PC-3 (cell line): ENCODE results near the gene WFS1. TPM values are rescaled to one million over a fixed set of nuclear protein-coding genes. Genes with fewer than 3 reads are reported as not detected.
A peak's percentile ranks its signal among the peaks of the same experiment; 100 is the strongest.

ENCODE experiments used
- ATAC-seq: fragments of 200-7000 bp; cut with Tn5 transposase; 2 replicates; pipeline ENCODE4 v1.9.1; 2020; ENCODE audit warnings: mild to moderate bottlenecking, moderate library complexity
- BruUV-seq: library from RNA; stranded (reverse); fragments of 400-500 nt; replicated peaks from 2 replicates; lab custom pipeline; 2021; lab: Mats Ljungman, UMichigan
- CTCF ChIA-PET: fragments of 300-600 bp; sonication (Branson Sonifier 250); formaldehyde crosslinking; loops from one replicate; lab custom pipeline; 2022; ENCODE audit warnings: antibody characterized with exemption; lab: Charles Lee
- POLR2A ChIA-PET: fragments of 300-600 bp; sonication (Branson Sonifier 250); formaldehyde crosslinking; loops from one replicate; lab custom pipeline; 2022; ENCODE audit warnings: antibody characterized with exemption; ENCODE audit not compliant: unreplicated experiment; lab: Charles Lee
- DNase-seq: peaks from one replicate; pipeline ENCODE4 v3.0.0-alpha.2; 2015
- H2AFZ ChIP-seq: fragments of 300-600 bp; sonication (generic); 2 replicates; pipeline ENCODE4 v1.6.0; 2016; ENCODE audit warnings: antibody characterized with exemption, low read length
- H3F3A ChIP-seq: fragments of 300-600 bp; sonication (generic); one replicate; pipeline ENCODE4 v1.6.0; 2017; ENCODE audit warnings: antibody characterized with exemption, low read length, control low read depth, mild to moderate bottlenecking; ENCODE audit not compliant: unreplicated experiment
- H3K27ac ChIP-seq: fragments of 300-600 bp; sonication (generic); 2 replicates; pipeline ENCODE4 v1.5.1; 2016; ENCODE audit warnings: mild to moderate bottlenecking, low read length
- H3K27me3 ChIP-seq: fragments of 300-600 bp; sonication (generic); 2 replicates; pipeline ENCODE4 v1.6.1; 2016; ENCODE audit warnings: low read length, mixed read lengths
- H3K36me3 ChIP-seq: fragments of 300-600 bp; sonication (generic); 2 replicates; pipeline ENCODE4 v1.6.1; 2016; ENCODE audit warnings: low read depth, mixed run types, low read length, mixed read lengths
- H3K4me1 ChIP-seq: fragments of 300-600 bp; sonication (generic); 2 replicates; pipeline ENCODE4 v1.5.1; 2016; ENCODE audit warnings: low read length; ENCODE audit not compliant: insufficient read depth
- H3K4me2 ChIP-seq: fragments of 300-600 bp; sonication (generic); 2 replicates; pipeline ENCODE4 v1.6.0; 2016; ENCODE audit warnings: low read length
- H3K4me3 ChIP-seq: fragments of 300-600 bp; sonication (generic); 2 replicates; pipeline ENCODE4 v1.5.1; 2016; ENCODE audit warnings: mild to moderate bottlenecking, low read length, mixed read lengths
- H3K79me2 ChIP-seq: fragments of 300-600 bp; sonication (generic); 2 replicates; pipeline ENCODE4 v1.6.1; 2017; ENCODE audit warnings: low read length, mixed read lengths
- H3K9ac ChIP-seq: fragments of 300-600 bp; sonication (generic); 2 replicates; pipeline ENCODE4 v1.6.0; 2016; ENCODE audit warnings: mild to moderate bottlenecking, low read length
- H3K9me2 ChIP-seq: fragments of 300-600 bp; sonication (generic); replicated peaks from 2 replicates; pipeline ENCODE4 v1.6.1; 2016; ENCODE audit warnings: mixed run types, low read length, mixed read lengths
- H3K9me3 ChIP-seq: fragments of 300-600 bp; sonication (generic); 2 replicates; pipeline ENCODE4 v1.6.1; 2016; ENCODE audit warnings: low read length, mixed read lengths
- H4K20me1 ChIP-seq: fragments of 300-600 bp; sonication (generic); 2 replicates; pipeline ENCODE4 v1.6.1; 2016; ENCODE audit warnings: low read length, mixed read lengths
- EZH2 ChIP-seq: fragments of 300-600 bp; sonication (generic); IDR thresholded peaks from one replicate; pipeline ENCODE4 v1.6.1; 2017; ENCODE audit warnings: antibody characterized with exemption, mild to moderate bottlenecking, low read length; ENCODE audit not compliant: unreplicated experiment
- EZH2phosphoT487 ChIP-seq: fragments of 300-600 bp; sonication (generic); IDR thresholded peaks from 2 replicates; pipeline ENCODE4 v1.6.1; 2018; ENCODE audit warnings: mild to moderate bottlenecking, antibody characterized with exemption, low read length, borderline replicate concordance
- intact Hi-C: fragments of 100-400 bp; cut with micrococcal nuclease; formaldehyde crosslinking; loops from 2 replicates; pipeline ENCODE4 v1.9.0; 2023
- total RNA-seq: library from RNA; depleted of rRNA; stranded (reverse); fragments of >200 nt; gene quantifications from 2 replicates; pipeline ENCODE4 v1.2.3, GENCODE V29; 2014
- TF ChIP-seq, protein P1 (sequence below): fragments of 300-600 bp; sonication (generic); conservative IDR thresholded peaks from 2 replicates; pipeline ENCODE4 v1.5.1; 2017; ENCODE audit warnings: antibody characterized with exemption, low read depth, mild to moderate bottlenecking, low read length

The WFS1 gene
- total RNA-seq, 1 experiment from 2014 or later, result 35.7 TPM

DNA sequence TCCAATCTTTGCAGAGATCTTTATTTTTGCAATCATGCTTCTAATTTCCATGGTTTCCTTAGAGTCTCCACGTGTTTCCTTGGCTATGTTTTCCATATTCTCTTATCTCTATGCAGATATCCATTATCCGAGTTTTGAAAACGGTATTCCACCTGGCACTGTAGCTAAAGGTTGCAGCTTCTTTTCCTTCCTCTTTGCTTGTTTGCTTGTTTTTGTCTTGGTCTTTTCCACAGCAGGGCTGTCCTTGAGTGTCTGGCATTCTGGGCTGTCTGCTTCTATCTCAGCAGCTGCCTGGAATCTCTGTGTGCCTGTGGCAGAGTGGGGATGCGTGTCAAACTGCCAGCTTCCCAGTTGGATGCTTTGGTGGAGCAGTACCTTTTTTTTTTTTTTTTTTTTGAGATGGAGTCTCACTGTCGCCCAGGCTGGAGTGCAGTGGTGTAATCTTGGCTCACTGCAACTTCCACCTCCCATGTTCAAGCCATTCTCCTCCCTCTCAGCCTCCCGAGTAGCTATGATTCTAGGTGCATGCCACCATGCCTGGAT, 46.9 kb downstream of the WFS1 start:
- Histone ChIP-seq H2AFZ (no peak overlapping the region), H4K20me1 (no peaks in the 10 kb centered on the region), H3K9me2 (no peaks in the 10 kb centered on the region), H3K27ac (no peak overlapping the region), H3K79me2 (no peaks in the 10 kb centered on the region), H3K9ac (no peak overlapping the region), H3K4me1 (peaks cover 32% of the 10 kb centered on the region), H3K9me3 (no peaks in the 10 kb centered on the region), H3F3A (no peaks in the 10 kb centered on the region), H3K4me3 (no peak overlapping the region), H3K36me3 (no peaks in the 10 kb centered on the region), H3K27me3 (no peaks in the 10 kb centered on the region), H3K4me2 (no peak overlapping the region)
- no TSS peak for BruUV-seq
- ATAC-seq (no peak), DNase-seq (no peak)
- TF ChIP-seq EZH2phosphoT487, result no peak
- ChIA-PET CTCF (no interaction called here), POLR2A (no interaction called here)
- intact Hi-C loops, result no loop called here

DNA sequence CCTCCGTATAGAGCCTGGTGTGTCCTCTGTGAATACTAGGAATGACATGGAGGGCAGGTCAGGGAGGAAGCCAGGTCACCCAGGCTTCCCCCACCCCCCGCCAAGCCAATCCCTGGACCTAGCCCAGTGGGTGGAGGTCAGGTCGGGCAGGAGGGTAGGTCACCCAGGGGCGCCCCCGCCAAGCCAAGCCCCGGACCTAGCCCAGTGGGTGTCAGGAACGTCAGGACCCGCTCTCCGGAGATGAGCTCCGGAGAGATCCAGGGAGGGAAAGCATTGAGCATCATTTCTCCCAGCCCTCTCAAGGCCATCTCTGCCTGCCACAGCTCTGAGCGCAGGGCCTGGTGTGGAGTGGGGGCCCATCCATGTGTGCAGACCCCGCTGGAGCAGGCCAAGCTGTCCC, 48.6 kb downstream of the WFS1 start:
- H3K9me2 ChIP-seq, result no peaks in the 10 kb centered on the region
- no peak for ATAC-seq
- H3K4me3 ChIP-seq, result no peak overlapping the region
- no TSS peak for BruUV-seq
- no peaks in the 10 kb centered on the region for H3K36me3 ChIP-seq
- POLR2A ChIA-PET, result no interaction called here
- no peaks in the 10 kb centered on the region for H3K79me2 ChIP-seq
- H3K27me3 ChIP-seq, result no peaks in the 10 kb centered on the region
- DNase-seq, result no peak
- H3K9ac ChIP-seq, result no peak overlapping the region
- CTCF ChIA-PET, result no interaction called here
- H3F3A ChIP-seq, result no peaks in the 10 kb centered on the region
- H4K20me1 ChIP-seq, result no peaks in the 10 kb centered on the region
- H3K4me2 ChIP-seq, result no peak overlapping the region
- TF ChIP-seq, protein P1, sequence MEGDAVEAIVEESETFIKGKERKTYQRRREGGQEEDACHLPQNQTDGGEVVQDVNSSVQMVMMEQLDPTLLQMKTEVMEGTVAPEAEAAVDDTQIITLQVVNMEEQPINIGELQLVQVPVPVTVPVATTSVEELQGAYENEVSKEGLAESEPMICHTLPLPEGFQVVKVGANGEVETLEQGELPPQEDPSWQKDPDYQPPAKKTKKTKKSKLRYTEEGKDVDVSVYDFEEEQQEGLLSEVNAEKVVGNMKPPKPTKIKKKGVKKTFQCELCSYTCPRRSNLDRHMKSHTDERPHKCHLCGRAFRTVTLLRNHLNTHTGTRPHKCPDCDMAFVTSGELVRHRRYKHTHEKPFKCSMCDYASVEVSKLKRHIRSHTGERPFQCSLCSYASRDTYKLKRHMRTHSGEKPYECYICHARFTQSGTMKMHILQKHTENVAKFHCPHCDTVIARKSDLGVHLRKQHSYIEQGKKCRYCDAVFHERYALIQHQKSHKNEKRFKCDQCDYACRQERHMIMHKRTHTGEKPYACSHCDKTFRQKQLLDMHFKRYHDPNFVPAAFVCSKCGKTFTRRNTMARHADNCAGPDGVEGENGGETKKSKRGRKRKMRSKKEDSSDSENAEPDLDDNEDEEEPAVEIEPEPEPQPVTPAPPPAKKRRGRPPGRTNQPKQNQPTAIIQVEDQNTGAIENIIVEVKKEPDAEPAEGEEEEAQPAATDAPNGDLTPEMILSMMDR, result no peak
- TF ChIP-seq EZH2phosphoT487 (no peak), EZH2 (no peak)
- intact Hi-C loops, result no loop called here
- H3K4me1 ChIP-seq, result peaks cover 24% of the 10 kb centered on the region
- no peak overlapping the region for H2AFZ ChIP-seq
- H3K27ac ChIP-seq, result no peak overlapping the region
- no peaks in the 10 kb centered on the region for H3K9me3 ChIP-seq

DNA sequence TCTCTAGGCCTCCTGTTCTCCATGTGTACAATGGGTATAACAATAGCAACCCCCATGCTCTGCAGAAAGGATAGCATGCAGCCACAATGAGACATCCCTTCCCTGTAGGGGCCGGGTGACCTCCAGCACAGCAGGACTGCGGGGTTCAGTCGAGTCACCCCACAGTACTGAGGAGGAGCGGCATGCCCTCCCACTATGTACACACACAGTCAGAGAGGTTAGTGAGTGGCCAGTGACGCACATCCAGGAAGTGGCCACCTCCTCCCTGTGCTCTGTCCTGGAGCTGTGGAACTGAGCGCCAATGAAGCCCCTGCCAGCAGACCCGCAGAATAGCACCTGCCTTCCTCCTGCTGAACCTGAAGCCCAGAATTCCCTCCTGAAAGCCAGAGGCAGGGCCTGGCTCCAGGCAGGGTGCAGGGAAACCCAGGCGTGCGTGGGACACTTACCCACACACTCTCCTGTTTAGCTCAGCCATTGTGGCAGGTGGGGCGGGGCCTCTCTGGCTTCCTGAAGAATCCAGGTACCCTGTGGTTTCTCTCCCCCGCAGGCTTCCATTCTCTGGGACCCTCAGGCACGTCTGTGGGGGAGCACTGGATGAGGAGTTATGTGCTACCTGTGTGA, 50.0 kb downstream of the WFS1 start:
- DNase-seq (peak; percentile 49), ATAC-seq (peak; percentile 91)
- CTCF ChIA-PET, result interaction anchor here (0.6 kb wide), 1 partner anchor 21 kb away, joined by 4 read pairs; no protein-coding TSS in a partner anchor
- no peak overlapping the region for H3K9ac ChIP-seq
- H3K27ac ChIP-seq, result peak overlapping the region; percentile 29
- BruUV-seq, result no TSS peak
- TF ChIP-seq EZH2phosphoT487, result no peak
- TF ChIP-seq, protein P1, result no peak
- TF ChIP-seq EZH2, result no peak
- H3K79me2 ChIP-seq, result no peaks in the 10 kb centered on the region
- intact Hi-C loops, result no loop called here
- H3K27me3 ChIP-seq, result no peaks in the 10 kb centered on the region
- no peaks in the 10 kb centered on the region for H3K36me3 ChIP-seq
- no peaks in the 10 kb centered on the region for H3K9me2 ChIP-seq
- no peak overlapping the region; the same call in 1 of the 2 replicates for H2AFZ ChIP-seq
- no peak overlapping the region for H3K4me2 ChIP-seq
- no peaks in the 10 kb centered on the region for H4K20me1 ChIP-seq
- H3K4me3 ChIP-seq, result no peak overlapping the region
- no peaks in the 10 kb centered on the region for H3K9me3 ChIP-seq
- H3F3A ChIP-seq, result no peaks in the 10 kb centered on the region
- POLR2A ChIA-PET, result no interaction called here
- H3K4me1 ChIP-seq, result peaks cover 18% of the 10 kb centered on the region
